ENCODE results near the gene C1QTNF1.

C1QTNF1 gene

DNA sequence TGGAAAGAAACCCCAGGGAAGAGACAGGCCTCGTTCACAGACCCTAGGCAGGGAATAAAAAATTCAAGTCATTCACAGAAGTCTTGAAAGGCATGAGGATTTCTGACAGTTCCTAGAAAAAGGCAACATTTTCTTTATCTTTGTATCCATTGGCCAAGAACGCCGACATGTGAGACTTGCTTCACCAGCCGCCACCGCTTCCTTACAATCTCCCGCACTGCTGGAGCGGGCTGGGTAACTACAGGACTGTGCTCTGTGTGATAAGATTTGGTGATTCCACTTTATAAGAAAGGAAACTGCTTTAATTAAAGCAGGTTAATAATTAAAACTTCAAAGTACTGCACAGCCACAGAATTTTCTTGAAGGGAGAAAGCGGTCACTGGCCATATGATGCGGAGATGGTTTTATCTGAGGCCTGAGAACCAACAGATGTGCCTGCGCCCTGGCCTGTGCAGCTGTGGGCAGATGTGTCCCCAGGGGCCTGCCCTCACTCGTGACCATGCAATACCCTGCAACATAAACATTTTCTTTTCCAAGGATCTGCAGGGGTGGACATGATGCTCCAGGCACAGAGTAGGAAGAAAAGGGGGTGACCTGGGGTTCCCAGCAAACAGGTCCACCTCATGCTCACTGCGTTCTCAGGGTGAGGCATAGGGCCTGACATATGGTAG, 31.3 kb upstream of the C1QTNF1 start:
- TF ChIP-seq, protein P1, sequence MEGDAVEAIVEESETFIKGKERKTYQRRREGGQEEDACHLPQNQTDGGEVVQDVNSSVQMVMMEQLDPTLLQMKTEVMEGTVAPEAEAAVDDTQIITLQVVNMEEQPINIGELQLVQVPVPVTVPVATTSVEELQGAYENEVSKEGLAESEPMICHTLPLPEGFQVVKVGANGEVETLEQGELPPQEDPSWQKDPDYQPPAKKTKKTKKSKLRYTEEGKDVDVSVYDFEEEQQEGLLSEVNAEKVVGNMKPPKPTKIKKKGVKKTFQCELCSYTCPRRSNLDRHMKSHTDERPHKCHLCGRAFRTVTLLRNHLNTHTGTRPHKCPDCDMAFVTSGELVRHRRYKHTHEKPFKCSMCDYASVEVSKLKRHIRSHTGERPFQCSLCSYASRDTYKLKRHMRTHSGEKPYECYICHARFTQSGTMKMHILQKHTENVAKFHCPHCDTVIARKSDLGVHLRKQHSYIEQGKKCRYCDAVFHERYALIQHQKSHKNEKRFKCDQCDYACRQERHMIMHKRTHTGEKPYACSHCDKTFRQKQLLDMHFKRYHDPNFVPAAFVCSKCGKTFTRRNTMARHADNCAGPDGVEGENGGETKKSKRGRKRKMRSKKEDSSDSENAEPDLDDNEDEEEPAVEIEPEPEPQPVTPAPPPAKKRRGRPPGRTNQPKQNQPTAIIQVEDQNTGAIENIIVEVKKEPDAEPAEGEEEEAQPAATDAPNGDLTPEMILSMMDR (conservative IDR thresholded peaks at IDR 0.05; ENCODE audit: low read depth), result no peak
- DNase-seq (ENCODE audit: low spot score), result no peak
- POLR2A ChIA-PET (ENCODE audit: low non-redundant PET), result no interaction called here
- CTCF ChIA-PET, result no interaction called here
- peak overlapping the region; percentile 59 for H3K27ac ChIP-seq

DNA sequence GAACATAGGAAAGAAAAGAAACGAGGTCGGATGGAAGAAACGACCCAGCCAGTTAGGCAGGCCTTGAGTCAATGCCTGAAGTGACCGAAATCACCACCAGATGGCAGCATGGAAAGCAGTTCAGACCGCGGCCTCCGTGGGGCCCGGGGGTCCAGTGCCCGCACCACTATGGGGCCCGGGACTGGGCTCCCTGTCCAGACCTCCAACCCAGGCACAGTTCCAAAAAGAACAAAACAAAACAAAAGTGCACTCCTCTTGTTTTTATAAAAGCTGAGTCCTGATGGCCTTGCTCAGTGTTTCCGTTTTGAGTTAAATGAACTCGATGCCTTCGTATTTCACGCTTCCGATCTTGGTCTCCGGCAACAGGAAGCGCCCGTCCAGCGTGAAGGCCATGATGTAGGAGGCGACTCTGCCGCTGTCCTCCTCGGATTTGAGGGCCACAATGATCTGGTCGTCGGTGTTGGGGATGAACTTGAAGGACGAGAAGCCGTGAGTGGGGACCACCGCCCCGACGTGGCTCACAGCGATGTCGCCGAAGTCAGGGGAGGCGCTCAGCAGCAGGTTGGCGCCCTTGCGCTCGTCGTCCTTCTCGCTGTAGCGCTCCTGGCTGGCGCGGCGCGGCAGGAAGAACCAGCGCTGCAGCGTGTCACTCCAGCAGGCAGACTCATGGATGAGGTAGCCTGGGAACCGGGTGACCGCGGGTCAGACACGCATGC, 30.6 kb upstream of the C1QTNF1 start:
- no peak for DNase-seq (ENCODE audit: low spot score)
- ChIA-PET POLR2A (ENCODE audit: low non-redundant PET) (no interaction called here), CTCF (interaction anchor here (0.6 to 1.1 kb wide), 3 partner anchors 10 to 533 kb away, joined by 3 to 4 read pairs (median 4); no protein-coding TSS in a partner anchor)
- H3K27ac ChIP-seq, result peak overlapping the region; percentile 59
- TF ChIP-seq, protein P1 (conservative IDR thresholded peaks at IDR 0.05; ENCODE audit: low read depth), result peak; percentile 89

DNA sequence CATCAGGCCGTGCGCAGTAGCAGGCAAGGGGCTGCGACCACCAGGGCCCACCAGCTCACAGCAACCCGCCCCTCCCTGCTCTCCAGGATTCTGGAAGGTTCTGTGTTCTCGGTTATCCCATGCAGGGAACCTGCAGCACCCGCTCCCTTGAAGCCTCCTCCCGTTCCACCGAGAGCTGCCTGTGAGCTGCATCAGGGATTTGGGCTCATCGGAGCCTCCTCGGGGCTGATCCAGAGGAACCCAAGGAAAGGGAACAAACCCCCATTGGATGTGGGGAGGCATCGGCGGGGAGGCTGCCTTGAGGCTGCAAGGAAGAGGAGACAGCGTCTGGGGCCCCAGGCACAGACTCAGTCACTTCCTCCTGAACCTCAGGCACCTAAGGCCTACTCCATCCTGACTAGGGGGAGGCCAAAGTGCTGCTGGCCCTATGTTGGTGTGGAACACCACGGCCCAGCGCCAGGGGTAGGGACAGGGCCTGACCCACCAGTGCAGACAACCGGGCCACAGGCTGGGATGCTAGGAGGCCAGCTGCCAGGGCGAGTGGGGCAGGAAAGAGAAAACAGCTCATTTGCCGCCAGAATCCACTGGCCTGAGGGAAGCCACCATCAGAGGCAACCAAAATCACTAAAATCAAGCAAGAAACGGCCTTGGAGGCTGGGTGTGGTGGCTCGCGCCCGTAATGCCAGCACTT, 29.8 kb upstream of the C1QTNF1 start:
- TF ChIP-seq, protein P1 (conservative IDR thresholded peaks at IDR 0.05; ENCODE audit: low read depth), result no peak
- H3K27ac ChIP-seq, result peak overlapping the region; percentile 59
- DNase-seq (ENCODE audit: low spot score), result no peak
- ChIA-PET CTCF (interaction anchor here (0.6 to 1.1 kb wide), 3 partner anchors 9 to 533 kb away, joined by 3 to 4 read pairs (median 4); no protein-coding TSS in a partner anchor), POLR2A (ENCODE audit: low non-redundant PET) (no interaction called here)

DNA sequence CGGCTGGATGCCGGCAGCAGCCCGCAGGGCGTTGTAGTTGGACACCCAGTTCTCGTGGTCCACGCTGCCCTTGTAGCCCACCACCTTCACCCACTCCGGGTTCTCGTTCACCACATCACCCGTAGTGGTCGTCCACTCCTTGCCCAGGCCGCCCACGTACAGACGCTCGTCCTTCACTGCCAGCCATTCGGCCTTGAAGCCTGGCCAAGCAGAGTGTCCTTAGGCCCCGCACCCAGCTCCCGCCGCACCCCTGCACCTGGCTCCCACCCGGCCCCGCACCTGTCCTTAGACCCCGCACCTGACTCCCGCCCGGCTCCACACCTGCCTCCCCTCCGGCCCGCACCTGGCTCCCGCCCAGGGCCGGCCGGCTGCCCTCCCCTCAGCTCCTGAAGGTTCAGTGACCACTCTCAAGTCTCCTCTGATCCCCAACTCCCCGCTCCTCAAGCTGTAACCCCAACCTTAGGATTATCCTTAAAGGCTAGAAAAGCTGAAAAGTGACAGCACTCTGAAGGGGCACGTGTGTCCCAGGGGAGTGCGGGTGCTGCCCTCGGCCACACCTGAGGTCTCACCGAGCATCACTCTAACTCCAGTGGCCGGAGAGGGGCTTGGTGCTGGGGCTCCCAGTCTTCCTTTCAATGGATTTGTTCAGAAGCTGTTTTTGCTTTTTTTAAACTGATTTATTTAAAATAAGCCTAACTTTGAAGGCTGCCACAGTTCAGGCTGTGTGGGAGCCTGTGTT, 28.8 kb upstream of the C1QTNF1 start:
- H3K27ac ChIP-seq, result peak overlapping the region; percentile 59
- POLR2A ChIA-PET (ENCODE audit: low non-redundant PET), result no interaction called here
- TF ChIP-seq, protein P1 (conservative IDR thresholded peaks at IDR 0.05; ENCODE audit: low read depth), result no peak
- no peak for DNase-seq (ENCODE audit: low spot score)
- CTCF ChIA-PET, result interaction anchor here (0.6 to 1.3 kb wide), 2 partner anchors 51 to 273 kb away, joined by 3 to 4 read pairs; no protein-coding TSS in a partner anchor

DNA sequence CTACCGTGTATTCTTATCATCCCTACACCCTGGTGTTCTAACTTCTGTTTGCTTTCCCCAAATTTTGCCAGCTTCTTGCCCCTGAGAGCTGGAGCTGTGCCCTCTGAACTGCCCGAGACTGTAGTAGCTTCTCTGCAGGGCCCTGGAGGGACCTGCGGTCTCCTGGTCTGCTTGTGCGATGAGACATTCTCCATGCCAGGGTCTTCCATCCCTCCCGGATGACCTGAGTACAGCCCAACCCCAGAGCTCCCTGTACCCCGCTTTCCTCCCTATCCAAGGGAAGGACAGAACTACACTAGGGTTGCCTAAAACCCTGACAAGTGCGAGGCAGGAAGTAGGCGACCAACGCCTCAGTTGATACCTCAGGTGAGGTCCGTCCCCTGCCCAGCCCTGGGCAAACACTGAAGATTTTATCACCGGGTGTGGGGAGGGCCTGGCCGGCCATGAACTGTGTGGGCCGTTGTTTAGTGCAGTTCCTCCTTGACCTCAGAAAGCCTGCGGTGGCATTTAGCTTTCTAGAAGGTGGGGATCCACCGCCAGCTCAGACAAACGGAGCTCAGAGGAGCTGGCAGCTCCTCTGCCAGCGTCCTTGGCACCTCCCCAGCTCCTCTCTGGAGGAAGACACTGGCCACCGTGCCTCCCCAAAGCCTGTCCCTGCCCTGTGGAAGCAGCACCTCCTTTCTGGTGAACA, 28.1 kb upstream of the C1QTNF1 start:
- CTCF ChIA-PET, result interaction anchor here (0.6 to 1.3 kb wide), 3 partner anchors 50 to 272 kb away, joined by 3 to 4 read pairs (median 4); no protein-coding TSS in a partner anchor
- DNase-seq (ENCODE audit: low spot score), result no peak
- POLR2A ChIA-PET (ENCODE audit: low non-redundant PET), result no interaction called here

More for the DNA sequence above, 28.1 kb upstream of the C1QTNF1 start:
- peak overlapping the region; percentile 59 for H3K27ac ChIP-seq
- TF ChIP-seq, protein P1 (conservative IDR thresholded peaks at IDR 0.05; ENCODE audit: low read depth), result no peak

All from RWPE1 (cell line).